ENCODE data around the gene SLIT3.

Gene SLIT3

GRCh38 chr5:169162407-169162806, 138.5 kb downstream of the SLIT3 start:
- peaks cover 33% of the 10 kb centered on the region for H3K36me3 Mint-ChIP-seq (ENCODE audit: low read depth)
- no peaks in the 10 kb centered on the region for H3K27me3 Mint-ChIP-seq (ENCODE audit: low read depth)
- TF ChIP-seq CTCF (IDR thresholded peaks at IDR 0.05; ENCODE audit: unreplicated experiment in 3 of 3): no peak

GRCh38 chr5:169161022-169161680, 139.8 kb downstream of the SLIT3 start:
- peaks cover 48% of the 10 kb centered on the region for H3K4me1 Mint-ChIP-seq
- H3K27ac Mint-ChIP-seq: peak overlapping the region; percentile 90 to 97 (median 93)
- H3K4me3 Mint-ChIP-seq: peak overlapping the region; percentile 25 to 67 (median 35)
- no peaks in the 10 kb centered on the region for H3K27me3 Mint-ChIP-seq (ENCODE audit: low read depth)
- peaks cover 45% of the 10 kb centered on the region for H3K36me3 Mint-ChIP-seq (ENCODE audit: low read depth)
- H3K9me3 Mint-ChIP-seq: peaks cover 43% of the 10 kb centered on the region
- no peak for TF ChIP-seq CTCF (IDR thresholded peaks at IDR 0.05; ENCODE audit: unreplicated experiment in 3 of 3)

More at GRCh38 chr5:169162407-169162806, 138.5 kb downstream of the SLIT3 start:
- H3K4me3 Mint-ChIP-seq: no peak overlapping the region
- H3K9me3 Mint-ChIP-seq: peaks cover 34% of the 10 kb centered on the region
- H3K27ac Mint-ChIP-seq: peak overlapping the region; percentile 90 to 97 (median 93)
- peaks cover 51% of the 10 kb centered on the region for H3K4me1 Mint-ChIP-seq

- Mint-ChIP-seq H3K4me3 (peak overlapping the region in 1 of 3 experiments; percentile 4), H3K36me3 (ENCODE audit: low read depth) (peaks cover 45% of the 10 kb centered on the region), H3K9me3 (peaks cover 43% of the 10 kb centered on the region), H3K27me3 (ENCODE audit: low read depth) (no peaks in the 10 kb centered on the region), H3K4me1 (peaks cover 42% of the 10 kb centered on the region), H3K27ac (peak overlapping the region; percentile 90 to 97 (median 93))
- TF ChIP-seq CTCF (IDR thresholded peaks at IDR 0.05; ENCODE audit: unreplicated experiment in 3 of 3): no peak
Observed at GRCh38 chr5:169160405-169160901, 140.5 kb downstream of the SLIT3 start.

GRCh38 chr5:169158764-169159163, 142.2 kb downstream of the SLIT3 start:
- Mint-ChIP-seq H3K27ac (no peak overlapping the region), H3K27me3 (ENCODE audit: low read depth) (no peaks in the 10 kb centered on the region), H3K36me3 (ENCODE audit: low read depth) (peaks cover 45% of the 10 kb centered on the region)

GRCh38 chr5:169157064-169157463, 143.9 kb downstream of the SLIT3 start:
- H3K4me3 Mint-ChIP-seq: no peak overlapping the region
- no peak for TF ChIP-seq CTCF (IDR thresholded peaks at IDR 0.05; ENCODE audit: unreplicated experiment in 3 of 3)
- H3K4me1 Mint-ChIP-seq: peaks cover 30% of the 10 kb centered on the region
- H3K36me3 Mint-ChIP-seq (ENCODE audit: low read depth): peaks cover 45% of the 10 kb centered on the region
- peaks cover 43% of the 10 kb centered on the region for H3K9me3 Mint-ChIP-seq
- H3K27ac Mint-ChIP-seq: peak overlapping the region in 1 of 3 experiments; percentile 41
- H3K27me3 Mint-ChIP-seq (ENCODE audit: low read depth): no peaks in the 10 kb centered on the region

More at GRCh38 chr5:169158764-169159163, 142.2 kb downstream of the SLIT3 start:
- Mint-ChIP-seq H3K4me3 (no peak overlapping the region), H3K9me3 (peaks cover 43% of the 10 kb centered on the region), H3K4me1 (peaks cover 35% of the 10 kb centered on the region)
- no peak for TF ChIP-seq CTCF (IDR thresholded peaks at IDR 0.05; ENCODE audit: unreplicated experiment in 3 of 3)

- Mint-ChIP-seq H3K9me3 (peaks cover 27% of the 10 kb centered on the region), H3K4me3 (no peak overlapping the region), H3K36me3 (ENCODE audit: low read depth) (peaks cover 28% of the 10 kb centered on the region), H3K27me3 (ENCODE audit: low read depth) (peaks cover 4% of the 10 kb centered on the region), H3K27ac (peak overlapping the region in 2 of 3 experiments; percentile 57 to 86), H3K4me1 (peaks cover 23% of the 10 kb centered on the region)
- TF ChIP-seq CTCF (IDR thresholded peaks at IDR 0.05; ENCODE audit: unreplicated experiment in 3 of 3): no peak
Observed at GRCh38 chr5:169154679-169155078, 146.3 kb downstream of the SLIT3 start.

All from nephron (organoid).